NCI-H1694 treated with DMSO at 0.1 percent for 48 hours (cell line): ENCODE data around the gene NHERF2.

Experiments
- DNase-seq: peaks from one replicate; lab custom pipeline; 2025; lab: John Stamatoyannopoulos, UW

NHERF2 gene

GRCh38 chr16:2061023-2061422 lies 34.3 kb downstream of the NHERF2 start:
- DNase-seq: no peak

- DNase-seq: no peak
These were observed 34.8 kb downstream of the NHERF2 start for GRCh38 chr16:2061526-2061925.

GRCh38 chr16:2062801-2063200 lies 36.1 kb downstream of the NHERF2 start:
- no peak for DNase-seq

GRCh38 chr16:2063861-2064260 lies 37.2 kb downstream of the NHERF2 start:
- DNase-seq: no peak

- no peak for DNase-seq
These were observed 37.8 kb downstream of the NHERF2 start for GRCh38 chr16:2064368-2064945.

- DNase-seq: no peak
These were observed 39.4 kb downstream of the NHERF2 start for GRCh38 chr16:2066139-2066538.

GRCh38 chr16:2070576-2071453 lies 44.1 kb downstream of the NHERF2 start:
- no peak for DNase-seq

- no peak for DNase-seq
These were observed 44.9 kb downstream of the NHERF2 start for GRCh38 chr16:2071454-2072202.

- DNase-seq: no peak
These were observed 46.2 kb downstream of the NHERF2 start for GRCh38 chr16:2072926-2073325.

GRCh38 chr16:2074071-2074470 lies 47.4 kb downstream of the NHERF2 start:
- DNase-seq: no peak

GRCh38 chr16:2075631-2076030 lies 48.9 kb downstream of the NHERF2 start:
- DNase-seq: no peak

GRCh38 chr16:2076072-2076865 lies 49.6 kb downstream of the NHERF2 start:
- no peak for DNase-seq

GRCh38 chr16:2077016-2077415 lies 50.3 kb downstream of the NHERF2 start:
- DNase-seq: no peak

- DNase-seq: no peak
These were observed 51.0 kb downstream of the NHERF2 start for GRCh38 chr16:2077696-2078095.

- no peak for DNase-seq
These were observed 51.4 kb downstream of the NHERF2 start for GRCh38 chr16:2078096-2078495.

GRCh38 chr16:2078691-2079090 lies 52.0 kb downstream of the NHERF2 start:
- DNase-seq: no peak

- no peak for DNase-seq
These were observed 52.7 kb downstream of the NHERF2 start for GRCh38 chr16:2079311-2079800.

GRCh38 chr16:2079991-2080390 lies 53.3 kb downstream of the NHERF2 start:
- no peak for DNase-seq

GRCh38 chr16:2081201-2082084 lies 54.7 kb downstream of the NHERF2 start:
- DNase-seq: no peak

- DNase-seq: no peak
These were observed 55.7 kb downstream of the NHERF2 start for GRCh38 chr16:2082171-2082982.
